GM19468 (cell line): ENCODE measurements around the gene NCOA1.
"Not testable (repeated sequence)": the region's sequence is repeated elsewhere in the genome, so short reads cannot be mapped to it uniquely, and the experiment has no call there.

Experiments used
- ATAC-seq: cut with Tn5 transposase; IDR thresholded peaks from one replicate; pipeline ENCODE4 v1.9.1; 2021; ENCODE audit warnings: mild to moderate bottlenecking, moderate library complexity, moderate number of reproducible peaks; ENCODE audit not compliant: unreplicated experiment; ENCODE audit errors: extremely low read depth

Gene NCOA1

DNA sequence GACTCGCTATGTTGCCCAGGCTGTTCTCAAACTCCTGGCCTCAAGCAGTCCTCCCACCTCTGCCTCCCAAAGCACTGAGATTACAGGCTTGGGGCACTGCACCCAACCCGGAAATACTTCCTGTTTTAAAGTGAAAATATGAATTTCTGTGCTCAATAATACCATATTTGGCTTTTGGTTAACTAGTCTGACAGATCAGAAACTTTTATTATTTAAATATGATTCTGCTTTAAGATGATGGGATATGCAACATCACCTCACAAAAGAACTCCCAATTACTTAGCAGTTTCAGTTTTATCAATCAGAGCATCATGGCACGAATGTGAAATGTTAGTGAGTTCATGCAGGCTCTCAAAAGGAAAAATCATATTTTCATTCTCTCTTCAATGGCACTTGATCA lies 181.5 kb downstream of the NCOA1 start:
- no peak for ATAC-seq

DNA sequence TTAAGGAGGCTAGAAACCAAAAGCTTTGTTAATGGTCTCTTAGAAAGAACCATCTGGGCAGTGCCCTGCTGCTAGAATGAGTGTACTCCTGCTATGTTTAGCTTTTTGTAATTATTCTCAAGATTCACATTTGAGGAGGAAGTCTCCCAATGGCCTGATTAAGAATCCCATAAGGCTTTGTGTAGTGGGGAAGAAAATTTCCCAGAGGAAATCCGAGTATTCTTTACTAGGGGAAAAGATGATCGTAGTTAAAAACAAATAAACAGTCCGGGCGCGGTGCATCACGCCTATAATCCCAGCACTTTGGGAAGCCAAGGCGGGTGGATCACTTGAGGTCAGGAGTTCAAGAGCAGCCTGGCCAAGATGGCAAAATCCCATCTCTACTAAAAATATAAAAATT lies 184.3 kb downstream of the NCOA1 start:
- no peak for ATAC-seq

DNA sequence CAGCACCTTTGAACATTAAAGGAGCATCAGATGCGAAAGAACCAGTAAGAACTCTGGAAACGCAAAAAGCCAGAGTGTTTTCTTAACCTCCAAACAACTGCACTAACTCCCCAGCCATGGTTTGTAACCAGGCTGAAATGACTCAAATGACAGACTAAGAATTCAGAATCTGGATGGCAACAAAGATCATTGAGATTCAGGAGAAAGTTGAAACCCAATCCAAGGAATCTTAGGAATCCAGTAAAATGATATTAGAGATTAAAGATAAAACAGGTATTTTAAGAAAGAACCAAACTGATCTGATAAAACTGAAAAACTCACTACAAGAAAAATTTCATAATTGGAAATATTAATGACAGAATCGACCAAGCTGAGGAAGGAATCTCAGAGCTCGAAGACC lies 185.4 kb downstream of the NCOA1 start:
- ATAC-seq = no peak

DNA sequence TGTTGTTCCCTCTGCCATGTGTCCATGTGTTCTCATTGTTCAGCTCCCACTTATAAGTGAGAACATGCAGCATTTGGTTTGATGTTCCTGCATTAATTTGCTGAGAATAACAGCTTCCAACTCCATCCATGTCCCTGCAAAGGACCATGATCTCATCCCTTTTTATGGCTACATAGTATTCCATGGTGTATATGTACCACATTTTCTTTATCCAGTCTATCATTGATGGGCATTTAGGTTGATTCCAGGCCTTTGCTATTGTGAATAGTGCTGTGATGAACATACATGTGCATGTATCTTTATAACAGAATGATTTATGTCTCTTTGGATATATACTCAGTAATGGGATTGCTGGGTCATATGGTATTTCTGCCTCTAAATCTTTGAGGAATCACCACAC lies 187.0 kb downstream of the NCOA1 start:
- ATAC-seq = not testable (repeated sequence)

DNA sequence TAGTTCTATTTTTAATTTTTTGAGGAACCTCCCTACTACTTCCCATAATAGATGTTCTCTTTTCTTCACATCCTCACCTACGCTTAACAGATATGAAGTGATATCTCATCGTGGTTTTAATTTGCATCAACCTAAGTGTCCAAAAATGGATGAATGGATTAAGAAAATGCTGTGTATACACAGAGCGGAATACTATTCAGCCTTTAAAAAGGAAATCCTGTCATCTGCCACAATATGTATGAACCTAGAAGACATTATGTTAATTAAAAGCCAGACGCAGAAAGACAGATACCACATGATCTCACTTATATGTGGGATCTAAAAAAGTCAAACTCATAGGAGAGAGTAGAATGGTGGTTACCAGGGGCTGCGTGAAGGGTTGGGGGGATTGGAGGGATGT lies 189.1 kb downstream of the NCOA1 start:
- no peak for ATAC-seq

DNA sequence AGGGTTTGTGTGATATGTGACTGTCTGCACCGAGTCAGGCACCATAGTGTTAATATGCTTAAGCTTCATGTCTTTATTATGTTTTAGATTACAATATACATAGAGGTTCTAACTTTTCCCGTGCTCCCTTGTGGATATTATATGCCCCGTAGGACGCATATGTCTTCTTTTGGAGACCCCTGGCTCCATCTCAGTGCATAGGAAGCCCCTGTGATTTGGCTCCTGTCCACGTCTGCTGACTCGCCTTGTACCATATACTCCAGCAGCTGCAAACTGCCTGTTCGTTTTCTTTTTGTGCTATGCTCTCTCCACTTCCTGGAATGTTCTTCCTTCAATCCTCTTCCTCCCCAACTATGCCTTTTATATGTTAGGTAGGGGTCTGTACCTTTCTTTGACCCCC lies 191.2 kb downstream of the NCOA1 start:
- ATAC-seq = no peak

DNA sequence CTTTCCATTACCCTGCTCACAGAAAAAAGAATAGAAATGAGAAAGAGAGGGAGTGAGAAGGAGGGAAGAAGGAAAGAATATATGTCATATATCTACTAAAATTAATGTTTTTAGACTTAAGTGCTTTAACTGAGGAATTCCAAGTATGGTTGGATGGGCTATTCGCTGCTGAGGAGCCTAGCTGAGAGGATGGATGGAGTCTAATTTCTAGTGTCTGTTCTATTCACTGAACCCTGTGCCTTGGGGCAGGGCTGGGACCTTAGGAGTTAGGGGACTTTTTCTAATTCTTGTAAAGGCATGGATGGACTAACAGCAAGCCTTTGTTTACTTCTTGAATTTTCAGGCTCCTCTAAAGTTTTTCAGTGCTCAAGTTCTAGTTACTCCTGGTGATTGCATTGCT lies 192.4 kb downstream of the NCOA1 start:
- no peak for ATAC-seq

DNA sequence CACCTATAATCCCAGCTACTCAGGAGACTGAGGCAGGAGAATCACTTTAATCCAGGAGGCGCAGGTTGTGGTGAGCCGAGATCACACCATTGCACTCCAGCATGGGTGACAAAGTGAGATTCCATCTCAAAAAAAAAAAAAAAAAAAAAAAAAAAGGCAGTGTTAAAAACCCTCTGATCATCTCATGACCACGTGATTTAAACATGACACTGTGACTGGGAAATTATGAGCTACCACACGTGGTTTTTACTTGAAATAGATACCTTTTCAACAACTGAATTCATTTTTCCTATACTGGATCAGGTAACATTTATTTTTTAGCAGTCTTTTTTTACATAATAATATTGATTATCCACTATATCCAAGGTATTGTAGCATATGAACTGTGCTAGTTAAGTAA lies 199.5 kb downstream of the NCOA1 start:
- ATAC-seq = no peak

DNA sequence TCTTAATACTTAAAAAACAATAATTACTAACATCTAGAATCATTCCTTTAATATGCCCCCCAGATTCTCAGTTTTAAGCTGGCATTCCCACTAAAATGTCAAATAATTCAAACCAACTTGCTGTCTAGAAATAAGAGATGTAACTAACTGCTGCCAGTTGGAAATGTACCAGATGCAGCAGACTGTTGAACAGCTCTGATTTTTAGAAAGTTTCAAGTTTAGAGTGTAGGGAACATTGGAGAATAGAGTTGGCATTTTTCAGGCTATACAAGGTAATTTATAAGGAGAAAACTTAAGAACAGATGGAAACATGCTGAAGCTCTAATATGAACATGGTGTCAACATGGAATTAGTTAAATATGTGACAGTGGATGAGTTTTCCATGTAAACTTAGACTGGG lies 200.8 kb downstream of the NCOA1 start:
- no peak for ATAC-seq

DNA sequence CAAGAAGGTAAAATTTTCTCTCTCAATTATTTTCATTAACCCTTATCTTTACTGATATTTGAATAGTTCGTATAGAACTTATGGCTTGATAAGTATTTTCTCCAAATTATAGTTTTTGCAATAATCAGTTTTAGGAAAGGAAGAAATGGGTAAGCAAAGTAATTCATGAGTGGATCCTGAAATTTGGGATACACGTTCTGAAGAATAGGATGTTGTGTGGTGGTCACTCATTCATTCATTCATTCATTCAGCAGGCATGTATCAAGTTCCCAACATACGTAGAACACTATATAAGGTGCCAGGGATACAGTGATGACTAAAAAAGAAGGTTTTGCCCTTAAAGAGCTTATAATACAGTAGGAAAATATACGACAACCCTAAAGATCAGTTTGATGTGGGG lies 206.7 kb downstream of the NCOA1 start:
- ATAC-seq = no peak

DNA sequence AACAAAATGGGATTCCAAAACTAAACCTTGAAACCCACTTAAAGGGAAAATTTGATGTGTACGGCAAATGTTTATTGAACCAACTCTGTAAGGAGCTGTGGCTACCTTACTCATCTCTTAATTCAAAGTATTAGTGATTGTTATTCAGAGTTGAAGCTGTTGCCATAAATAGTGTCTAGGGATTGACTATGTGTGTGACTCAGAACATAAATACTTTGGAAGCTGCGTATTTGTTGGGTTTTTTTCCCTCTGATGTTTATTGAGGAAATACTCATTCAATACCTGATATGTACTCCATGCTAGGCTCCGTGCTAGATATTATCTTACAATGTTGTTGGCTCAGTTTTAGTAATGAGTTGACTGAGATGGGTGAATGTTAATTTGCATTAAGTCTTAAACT lies 211.7 kb downstream of the NCOA1 start:
- no peak for ATAC-seq

DNA sequence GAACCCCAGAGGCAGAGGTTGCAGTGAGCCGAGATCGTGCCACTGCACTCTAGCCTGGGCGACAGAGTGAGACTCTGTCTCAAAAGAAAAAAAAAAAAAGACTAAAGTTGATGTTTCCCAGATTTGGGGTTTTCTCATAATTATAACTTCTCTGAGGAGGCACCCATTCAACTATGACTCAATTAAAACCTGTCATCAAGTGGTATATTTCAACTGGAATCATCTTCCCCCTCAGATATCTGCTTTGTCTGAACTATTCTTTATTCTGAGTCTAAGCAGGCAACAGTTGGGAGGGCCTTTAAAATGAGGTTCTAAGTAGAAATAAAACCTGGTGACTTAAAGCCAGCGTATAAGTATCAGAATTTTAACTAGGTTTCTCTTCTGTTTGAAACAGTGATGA lies 213.6 kb downstream of the NCOA1 start:
- ATAC-seq = no peak

DNA sequence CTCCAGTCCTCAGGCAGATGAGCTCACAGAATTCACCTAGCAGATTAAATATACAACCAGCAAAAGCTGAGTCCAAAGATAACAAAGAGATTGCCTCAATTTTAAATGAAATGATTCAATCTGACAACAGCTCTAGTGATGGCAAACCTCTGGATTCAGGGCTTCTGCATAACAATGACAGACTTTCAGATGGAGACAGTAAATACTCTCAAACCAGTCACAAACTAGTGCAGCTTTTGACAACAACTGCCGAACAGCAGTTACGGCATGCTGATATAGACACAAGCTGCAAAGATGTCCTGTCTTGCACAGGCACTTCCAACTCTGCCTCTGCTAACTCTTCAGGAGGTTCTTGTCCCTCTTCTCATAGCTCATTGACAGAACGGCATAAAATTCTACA lies 216.1 kb downstream of the NCOA1 start:
- no peak for ATAC-seq

DNA sequence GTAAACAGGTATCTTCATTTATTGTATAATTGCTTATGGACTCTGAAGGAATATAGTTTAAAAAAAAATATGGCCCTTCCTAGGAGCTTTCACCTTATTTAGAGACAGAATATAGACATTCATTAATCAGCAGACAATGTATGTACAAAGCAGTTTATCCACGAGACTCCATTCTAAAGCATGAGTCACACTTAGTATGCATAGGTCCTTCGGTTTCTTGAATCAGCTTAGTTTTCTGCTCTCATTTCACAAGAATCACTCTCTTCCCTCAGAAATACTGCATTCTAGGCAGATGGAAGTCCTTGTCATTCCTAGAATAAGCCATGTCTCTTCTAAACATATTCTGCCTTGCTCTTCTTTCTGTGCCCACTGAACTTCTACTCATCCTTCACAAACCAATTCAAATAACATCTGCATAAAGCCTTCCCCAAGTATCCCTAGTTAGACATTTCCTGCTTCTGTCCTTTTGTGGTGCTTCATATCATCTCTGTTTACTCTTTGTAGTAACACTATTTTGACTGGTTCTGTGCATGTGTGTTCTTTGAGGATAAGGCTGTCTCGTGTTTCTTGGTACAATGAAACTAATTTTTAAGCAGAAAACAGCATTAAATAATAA lies 217.6 kb downstream of the NCOA1 start:
- no peak for ATAC-seq

DNA sequence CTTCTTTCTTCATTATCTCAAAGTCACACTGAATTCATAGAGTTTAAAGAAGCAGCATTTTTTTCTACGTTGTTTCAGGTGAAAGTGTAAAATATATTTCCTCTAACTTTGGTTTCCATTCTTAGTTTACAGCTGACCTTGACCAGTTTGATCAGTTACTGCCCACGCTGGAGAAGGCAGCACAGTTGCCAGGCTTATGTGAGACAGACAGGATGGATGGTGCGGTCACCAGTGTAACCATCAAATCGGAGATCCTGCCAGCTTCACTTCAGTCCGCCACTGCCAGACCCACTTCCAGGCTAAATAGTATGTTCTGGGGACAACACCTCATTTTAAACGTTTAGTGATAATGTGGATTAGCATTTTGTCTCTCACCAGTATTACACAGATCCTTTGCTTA lies 219.8 kb downstream of the NCOA1 start:
- ATAC-seq = no peak

DNA sequence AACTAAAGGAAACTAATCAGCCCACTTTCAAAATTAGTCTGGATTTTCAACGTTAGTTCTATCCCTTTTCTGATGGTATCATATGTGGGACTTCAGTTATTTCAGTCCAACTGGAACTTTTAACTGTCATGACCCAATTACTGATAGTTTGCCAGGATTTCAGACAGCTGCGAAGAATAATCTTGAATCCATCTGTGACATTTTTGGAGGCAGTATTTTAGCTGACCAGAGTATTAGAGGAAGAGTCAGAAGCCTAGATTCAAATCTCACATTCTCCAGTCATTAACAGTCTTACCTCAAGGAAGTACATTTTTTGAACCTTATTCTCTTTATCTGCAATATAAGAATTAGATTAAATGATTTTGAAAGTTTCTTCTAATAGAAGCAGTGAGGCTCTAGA lies 220.8 kb downstream of the NCOA1 start:
- ATAC-seq = no peak

DNA sequence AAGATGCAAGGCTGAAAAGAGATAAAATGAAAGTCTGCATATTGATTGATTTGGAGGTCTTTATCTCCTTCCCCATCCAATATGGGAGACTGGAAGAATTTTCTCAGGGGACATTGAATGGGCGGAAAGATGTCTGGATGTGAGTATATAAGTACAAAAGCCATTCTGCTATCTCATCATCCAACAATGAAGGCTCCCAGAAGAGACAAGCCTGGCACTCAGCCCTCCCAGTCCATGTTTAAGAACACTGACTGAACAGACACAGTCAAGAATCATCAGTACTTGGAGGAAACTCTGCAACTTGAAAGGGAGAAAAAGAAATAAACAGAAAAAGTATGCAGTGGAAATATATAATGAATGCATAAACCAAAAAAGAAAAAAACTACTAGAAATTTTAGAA lies 221.2 kb downstream of the NCOA1 start:
- no peak for ATAC-seq

DNA sequence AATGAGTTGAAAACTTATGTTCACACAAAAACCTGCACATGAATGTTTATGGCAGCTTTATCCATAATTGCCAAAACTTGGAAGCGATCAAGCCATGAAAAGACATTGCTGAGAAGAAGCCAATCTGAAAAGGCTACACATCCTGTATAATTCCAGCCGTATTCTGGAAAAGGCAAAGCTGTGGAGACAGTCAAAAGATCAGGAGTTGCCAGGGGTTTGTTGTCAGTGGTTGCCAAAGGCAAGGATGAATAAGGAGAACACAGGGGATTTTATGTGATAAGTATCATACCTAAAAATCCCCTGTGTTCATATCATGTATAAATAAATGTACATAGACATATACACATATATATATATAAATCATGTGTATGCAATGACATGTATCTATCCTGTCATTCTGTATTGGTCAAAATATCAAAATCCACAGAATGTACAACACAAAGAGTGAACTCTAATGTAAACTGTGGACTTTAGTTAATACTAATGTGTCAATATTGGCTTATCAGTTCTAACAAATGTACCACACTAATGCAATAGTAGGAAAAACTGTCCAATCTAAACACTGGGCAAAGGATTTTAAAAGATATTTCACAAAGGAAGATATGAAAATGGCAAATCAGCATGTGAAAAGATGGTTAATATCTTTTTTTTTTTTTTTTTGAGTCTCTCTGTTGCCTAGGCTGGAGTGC lies 226.4 kb downstream of the NCOA1 start:
- ATAC-seq = no peak

DNA sequence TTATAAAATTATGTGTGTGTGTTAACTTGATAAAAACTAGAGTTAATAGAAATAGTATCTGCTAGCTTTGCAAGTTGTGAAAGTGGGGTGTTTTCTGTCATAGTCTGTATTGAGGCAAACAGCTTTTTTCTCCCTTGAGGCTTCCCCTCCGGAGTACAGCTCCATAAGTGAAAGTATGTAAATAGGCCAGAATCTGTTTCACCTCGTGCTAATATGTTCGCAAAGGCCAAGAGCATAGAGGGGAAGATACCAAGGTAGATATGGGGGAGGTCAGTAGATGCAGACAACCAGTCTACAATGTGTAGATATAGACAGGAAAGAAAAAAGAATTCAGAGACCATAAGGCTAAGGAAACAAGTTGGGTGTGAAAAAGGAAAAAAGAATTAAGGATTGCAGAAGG lies 229.3 kb downstream of the NCOA1 start:
- peak; percentile 52 for ATAC-seq

DNA sequence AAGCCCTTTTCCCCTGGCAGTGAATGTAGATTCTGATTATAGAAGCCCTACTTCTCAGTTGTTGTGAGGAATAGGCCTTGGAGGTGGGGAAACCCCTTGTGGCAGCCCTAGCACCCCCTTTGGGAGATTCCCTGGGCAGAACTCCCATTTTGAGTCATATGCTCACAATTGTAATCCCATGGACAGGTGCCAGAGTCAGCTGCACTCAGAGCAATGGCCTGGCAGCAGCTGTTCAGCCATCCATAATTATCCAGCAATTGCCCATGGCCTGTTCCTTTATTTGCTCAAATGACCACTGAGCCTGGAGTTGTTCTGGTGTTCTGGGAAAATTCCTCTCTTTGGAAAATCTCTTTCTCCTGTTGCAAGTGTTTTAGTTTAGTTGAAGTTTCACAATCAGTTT lies 230.4 kb downstream of the NCOA1 start:
- ATAC-seq = no peak

DNA sequence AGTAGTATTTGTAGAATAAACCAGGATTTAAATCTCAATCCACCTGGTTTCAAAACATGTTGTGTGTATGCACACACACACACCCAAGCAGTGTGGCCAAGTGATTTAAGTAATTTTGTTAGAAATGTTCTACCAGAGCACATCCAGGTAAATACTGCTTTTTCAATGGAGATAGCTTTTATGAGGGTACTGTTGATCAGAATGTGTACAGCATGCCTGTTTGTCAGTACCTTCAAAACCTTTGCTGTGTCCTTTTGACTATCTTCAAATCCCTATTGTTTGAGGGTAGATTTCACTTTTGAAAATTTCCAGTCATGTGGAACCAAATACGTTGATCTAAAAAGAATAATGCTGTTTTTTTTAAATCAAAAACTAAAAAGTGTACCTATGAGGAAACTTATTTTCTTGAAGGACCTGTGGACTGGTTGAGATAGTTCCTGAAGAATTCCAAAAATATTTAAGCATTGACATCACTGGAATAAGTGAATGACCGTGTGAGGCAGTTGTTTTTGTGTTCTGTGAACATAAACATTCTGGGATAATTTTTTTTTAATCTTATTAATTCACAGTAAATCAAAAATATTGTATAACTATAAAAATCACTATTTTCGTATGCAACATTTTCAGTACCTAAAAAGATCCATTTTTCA lies 231.2 kb downstream of the NCOA1 start:
- ATAC-seq = no peak

DNA sequence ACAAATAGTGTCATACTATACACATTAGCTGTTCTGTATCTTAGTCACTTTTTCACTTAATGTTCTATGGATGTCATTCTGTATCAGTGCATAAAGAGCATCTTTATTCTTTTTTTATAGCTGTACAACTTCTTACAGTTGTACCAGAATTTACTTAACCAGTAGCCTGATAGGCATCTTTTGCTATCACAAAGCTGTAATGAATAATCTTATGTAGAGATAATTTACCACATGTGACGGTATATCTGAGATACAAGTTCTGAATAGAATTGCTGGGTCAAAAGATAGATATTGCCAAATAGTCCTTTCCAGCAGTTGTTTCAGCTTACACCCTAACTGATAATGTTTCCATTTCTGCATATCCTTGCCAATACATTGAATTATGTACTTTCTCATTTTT lies 232.1 kb downstream of the NCOA1 start:
- ATAC-seq = no peak
